Right lobe of liver (tissue), 6 donors: ENCODE data around the gene CDC26. TPM values are rescaled to one million over a fixed set of nuclear protein-coding genes. Genes with fewer than 3 reads are reported as not detected.

Experiments used
- ATAC-seq, 4 donors: fragments of 200-7000 bp; cut with Tn5 transposase; one replicate each; pipeline ENCODE4 v1.9.1; 2020; ENCODE audit warnings: mild to moderate bottlenecking in 4 of 4, moderate library complexity in 4 of 4
- DNase-seq, 3 donors: peaks; one replicate each; pipeline ENCODE4 v3.0.0-alpha.2; 2020
- H3K27ac ChIP-seq, 3 donors: fragments of 200-600 bp; one replicate each; pipeline ENCODE4 v1.8.0; 2022
- H3K27me3 ChIP-seq, 2 donors: fragments of 200-600 bp; one replicate each; pipeline ENCODE4 v1.8.0; 2022
- H3K36me3 ChIP-seq, 4 donors: fragments of 200-600 bp; sonication (generic) in 1 of 4; one replicate each; pipeline versions ENCODE4 v1.5.1 to v1.8.0; 2017 to 2022; ENCODE audit warnings: control low read depth in 1 of 4
- H3K4me1 ChIP-seq, 4 donors: fragments of 200-600 bp; sonication (generic) in 1 of 4; one replicate each; pipeline versions ENCODE4 v1.5.1 to v1.8.0; 2017 to 2022; ENCODE audit warnings: control low read depth in 1 of 4
- H3K4me3 ChIP-seq, 3 donors: fragments of 200-600 bp; one replicate each; pipeline ENCODE4 v1.8.0; 2022
- H3K9me3 ChIP-seq, 4 donors: fragments of 200-600 bp; sonication (generic) in 1 of 4; one replicate each; pipeline versions ENCODE4 v1.5.1 to v1.8.0; 2017 to 2022; ENCODE audit warnings: control low read depth in 1 of 4
- CTCF ChIP-seq, 4 donors: fragments of 200-600 bp in 3 of 4; fragments of 450-650 bp in 1 of 4; IDR thresholded peaks; one replicate each; pipeline versions ENCODE4 v1.5.1 to v1.8.0; 2016 to 2022; ENCODE audit warnings: antibody characterized with exemption in 4 of 4, mild to moderate bottlenecking in 2 of 4
- POLR2A ChIP-seq: fragments of 450-650 bp; IDR thresholded peaks from one replicate; pipeline ENCODE4 v1.6.1; 2017; ENCODE audit warnings: antibody characterized with exemption, mild to moderate bottlenecking
- WGBS: methylation state at CpG from one replicate; pipeline ENCODE4 v1.1.6; 2018; ENCODE audit warnings: low coverage, low lambda C conversion rate; ENCODE audit not compliant: insufficient coverage; ENCODE audit errors: missing lambda C conversion rate; 5-methylcytosine and 5-hydroxymethylcytosine counted together
- intact Hi-C, 2 donors: fragments of 100-400 bp; cut with DNase I; formaldehyde crosslinking; loops; one replicate each; pipeline versions ENCODE4 v1.11.2 to v1.14.1; 2022
- total RNA-seq, 6 experiments: library from RNA; depleted of rRNA in 2 of 6; stranded (reverse); fragments of >200 nt in 2 of 6; fragmentation: NEBNext Ultra II Directional in 3 of 6; extraction: Animal tissue kit (Norgen Biotek cat#: 25700) in 3 of 6; gene quantifications; one replicate each; pipeline versions ENCODE4 v1.1.0 to v1.2.4, GENCODE V29; 2016 to 2023
- donor health status: DM: no; HTN: yes; CAD: no.
- donor health status: DM: no; HTN: no; CAD: no.
- donor health status: DM: no; HTN: no; CAD: no.
- donor health status: DM: no; HTN: yes; CAD: no.
- donor health status: DM: no; HTN: yes; CAD: no.

Gene CDC26
- total RNA-seq, 6 experiments from 2014 or later = 16.0 to 21.7 (median 18.5) TPM

DNA sequence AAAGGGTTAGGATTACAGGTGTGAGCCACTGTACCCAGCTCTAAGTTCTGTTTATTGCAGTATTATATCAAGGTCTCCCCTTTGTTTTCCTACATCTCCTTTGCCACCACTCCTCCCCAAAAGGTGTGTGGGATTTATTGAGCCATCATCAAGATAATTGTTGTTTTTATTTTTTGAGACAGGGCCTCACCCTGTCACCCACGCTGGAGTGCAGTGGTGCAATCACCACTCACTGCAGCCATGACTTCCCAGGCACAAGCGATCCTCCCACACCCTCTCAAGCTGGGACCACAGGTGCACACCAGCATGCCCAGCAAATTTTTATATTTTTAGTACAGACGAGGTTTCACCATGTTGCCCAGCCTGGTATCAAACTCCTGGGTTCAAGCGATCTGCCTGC lies 29.5 kb downstream of the CDC26 start:
- WGBS = 83% methylated on average over 4 of the region's 4 CpGs
- TF ChIP-seq POLR2A (no peak), CTCF (IDR thresholded peaks at IDR 0.05) (no peak)
- ATAC-seq (no peak), DNase-seq (no peak)
- Histone ChIP-seq H3K27ac (no peak overlapping the region), H3K4me3 (no peak overlapping the region), H3K36me3 (no peaks in the 10 kb centered on the region), H3K4me1 (peaks cover 0 to 4% (median 0%) of the 10 kb centered on the region in 4 donors), H3K27me3 (no peaks in the 10 kb centered on the region), H3K9me3 (no peaks in the 10 kb centered on the region)
- intact Hi-C loops = no loop called here

- DNase-seq (no peak), ATAC-seq (no peak)
- no peak for TF ChIP-seq POLR2A
- TF ChIP-seq CTCF (IDR thresholded peaks at IDR 0.05) = no peak
- intact Hi-C loops = no loop called here
- Histone ChIP-seq H3K27me3 (no peaks in the 10 kb centered on the region), H3K36me3 (no peaks in the 10 kb centered on the region), H3K4me3 (no peak overlapping the region), H3K9me3 (no peaks in the 10 kb centered on the region), H3K4me1 (peaks cover 0 to 7% (median under 1%) of the 10 kb centered on the region in 4 donors), H3K27ac (no peak overlapping the region)
- WGBS = 86% methylated on average over 2 of the region's 2 CpGs
These were observed 30.8 kb downstream of the CDC26 start for GRCh38 chr9:113244556-113244955.

DNA sequence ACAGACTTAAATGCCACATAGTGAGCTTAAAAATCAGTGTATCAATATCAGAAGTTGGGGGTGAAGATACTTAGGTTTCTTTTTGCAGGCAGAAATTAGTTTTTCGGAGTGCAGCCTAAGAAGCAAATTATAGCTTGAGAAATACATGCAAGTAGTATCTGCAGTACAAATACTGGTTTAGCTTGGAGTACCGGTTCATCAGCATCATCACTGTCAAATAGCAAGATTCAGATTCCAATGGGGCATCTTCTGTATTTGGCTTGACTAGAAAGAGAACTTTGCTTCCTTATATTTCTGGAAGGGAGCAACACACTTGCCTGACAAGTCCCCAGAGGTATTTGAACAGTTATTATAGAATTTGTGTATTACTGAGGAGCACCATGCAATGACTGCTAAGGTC lies 34.2 kb downstream of the CDC26 start:
- H3K27me3 ChIP-seq = no peaks in the 10 kb centered on the region
- WGBS = 100% methylated on average over 2 of the region's 2 CpGs
- TF ChIP-seq CTCF (IDR thresholded peaks at IDR 0.05) (no peak), POLR2A (no peak)
- intact Hi-C loops = no loop called here
- no peak overlapping the region for H3K27ac ChIP-seq
- H3K4me1 ChIP-seq = peaks cover 0 to 41% (median 13%) of the 10 kb centered on the region in 4 donors
- ATAC-seq (no peak), DNase-seq (no peak)
- H3K36me3 ChIP-seq = no peaks in the 10 kb centered on the region
- H3K4me3 ChIP-seq = no peak overlapping the region
- no peaks in the 10 kb centered on the region for H3K9me3 ChIP-seq

GRCh38 chr9:113238859-113239232 lies 36.5 kb downstream of the CDC26 start:
- WGBS = 12% methylated on average over 4 of the region's 4 CpGs
- H3K27ac ChIP-seq = peak overlapping the region; percentile 31 to 72 (median 60)
- no peaks in the 10 kb centered on the region for H3K9me3 ChIP-seq
- no peak for DNase-seq
- H3K4me3 ChIP-seq = peak overlapping the region in 2 of 3 donors; percentile 6 to 27
- peak; percentile 62 to 74 (median 70) for ATAC-seq
- H3K36me3 ChIP-seq = no peaks in the 10 kb centered on the region
- TF ChIP-seq POLR2A (no peak), CTCF (IDR thresholded peaks at IDR 0.05) (no peak)
- peaks cover 0 to 60% (median 21%) of the 10 kb centered on the region in 4 donors for H3K4me1 ChIP-seq
- no peaks in the 10 kb centered on the region for H3K27me3 ChIP-seq
- intact Hi-C loops = no loop called here
